Stimulated activated CD4-positive, alpha-beta T cell treated with anti-CD3 and anti-CD28 coated beads, TNF-alpha, amount 100 ng/mL, for 48 hours (primary cell): ENCODE results near the gene GTF2IRD2.
"Not testable (repeated sequence)": the region's sequence is repeated elsewhere in the genome, so short reads cannot be mapped to it uniquely, and the experiment has no call there.

Experiments used
- DNase-seq, 3 donors: peaks; one replicate each; pipeline ENCODE4 v3.0.0-alpha.2; 2020; ENCODE audit warnings: low read depth in 3 of 3

GTF2IRD2 gene

GRCh38 chr7:74788369-74789150 is 62.8 kb downstream of the GTF2IRD2 start:
- DNase-seq: peak; percentile 88 to 93 (median 92)

- DNase-seq: not testable (repeated sequence)
Observed at GRCh38 chr7:74783595-74783994, 67.8 kb downstream of the GTF2IRD2 start.

- not testable (repeated sequence) for DNase-seq
Observed at GRCh38 chr7:74781746-74782145, 69.7 kb downstream of the GTF2IRD2 start.

- not testable (repeated sequence) for DNase-seq
Observed at GRCh38 chr7:74779053-74779452, 72.4 kb downstream of the GTF2IRD2 start.

GRCh38 chr7:74775111-74775510 is 76.3 kb downstream of the GTF2IRD2 start:
- not testable (repeated sequence) for DNase-seq

- DNase-seq: not testable (repeated sequence)
Observed at GRCh38 chr7:74773760-74774750, 77.3 kb downstream of the GTF2IRD2 start, which contains the start of gene NCF1. Gene NCF1, plus strand, starts transcription at chr7:74774011. Its CDS starts 21 bp downstream, at chr7:74774032.

GRCh38 chr7:74772093-74772492 is 79.3 kb downstream of the GTF2IRD2 start:
- DNase-seq: not testable (repeated sequence)

GRCh38 chr7:74770062-74770461 is 81.3 kb downstream of the GTF2IRD2 start:
- DNase-seq: not testable (repeated sequence)

GRCh38 chr7:74766991-74767390 is 84.4 kb downstream of the GTF2IRD2 start:
- not testable (repeated sequence) for DNase-seq

GRCh38 chr7:74766509-74766908 is 84.9 kb downstream of the GTF2IRD2 start:
- DNase-seq: not testable (repeated sequence)

- DNase-seq: not testable (repeated sequence)
Observed at GRCh38 chr7:74765205-74765918, 86.0 kb downstream of the GTF2IRD2 start.

GRCh38 chr7:74758982-74759381 is 92.4 kb downstream of the GTF2IRD2 start:
- DNase-seq: not testable (repeated sequence)

GRCh38 chr7:74758268-74758667 is 93.1 kb downstream of the GTF2IRD2 start:
- DNase-seq: not testable (repeated sequence)

GRCh38 chr7:74756673-74757072 is 94.7 kb downstream of the GTF2IRD2 start:
- DNase-seq: not testable (repeated sequence)

GRCh38 chr7:74753921-74754482 is 97.4 kb downstream of the GTF2IRD2 start:
- not testable (repeated sequence) for DNase-seq
